OCI-LY7 (cell line): ENCODE data around the gene SIGLEC7.

Experiments
- CTCF ChIP-seq: fragments of 200-600 bp; sonication (generic); conservative IDR thresholded peaks from 2 replicates; pipeline ENCODE4 v1.5.1; 2014; ENCODE audit warnings: mild to moderate bottlenecking, antibody characterized with exemption, low read length, moderate library complexity, mixed read lengths
- EZH2phosphoT487 ChIP-seq: fragments of 200-600 bp; sonication (generic); IDR thresholded peaks from 2 replicates; pipeline ENCODE4 v1.6.1; 2018; ENCODE audit warnings: low read depth, borderline replicate concordance, mild to moderate bottlenecking, mixed run types, antibody characterized with exemption, low read length, moderate library complexity, mixed read lengths

- no peak for TF ChIP-seq CTCF
- no peak for TF ChIP-seq EZH2phosphoT487
These were observed 17.4 kb upstream of the SIGLEC7 start, which contains the start of gene SIGLEC9 for GRCh38 chr19:51124729-51125128.
